AML-193 (cell line): ENCODE data around the gene MTSS2.
"Not testable (repeated sequence)": the region's sequence is repeated elsewhere in the genome, so short reads cannot be mapped to it uniquely, and the experiment has no call there.

ENCODE experiments used
- DNase-seq, 2 experiments: peaks; one replicate each; lab custom pipeline; 2025; lab: John Stamatoyannopoulos, UW

Gene MTSS2

GRCh38 chr16:70674221-70675014 is 11.4 kb downstream of the MTSS2 start:
- DNase-seq, result no peak

DNA sequence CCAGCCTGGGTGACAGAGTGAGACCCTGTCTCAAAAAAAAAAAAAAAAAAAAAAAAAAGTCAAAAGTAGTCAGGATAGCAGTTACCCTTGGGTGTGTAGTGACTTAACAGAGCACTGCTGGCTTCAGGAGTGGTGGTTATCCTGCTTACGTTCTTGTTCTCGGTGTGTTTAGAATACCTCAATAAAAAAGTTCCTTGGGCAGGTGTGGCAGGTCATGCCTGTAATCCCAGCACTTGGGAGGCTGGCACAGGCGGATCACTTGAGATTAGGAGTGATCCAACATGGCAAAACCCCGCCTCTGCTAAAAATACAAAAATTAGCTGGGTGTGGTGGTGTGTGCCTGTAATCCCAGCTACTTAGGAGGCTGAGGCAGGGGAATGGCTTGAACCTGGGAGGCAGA is 14.9 kb downstream of the MTSS2 start:
- not testable (repeated sequence) for DNase-seq

DNA sequence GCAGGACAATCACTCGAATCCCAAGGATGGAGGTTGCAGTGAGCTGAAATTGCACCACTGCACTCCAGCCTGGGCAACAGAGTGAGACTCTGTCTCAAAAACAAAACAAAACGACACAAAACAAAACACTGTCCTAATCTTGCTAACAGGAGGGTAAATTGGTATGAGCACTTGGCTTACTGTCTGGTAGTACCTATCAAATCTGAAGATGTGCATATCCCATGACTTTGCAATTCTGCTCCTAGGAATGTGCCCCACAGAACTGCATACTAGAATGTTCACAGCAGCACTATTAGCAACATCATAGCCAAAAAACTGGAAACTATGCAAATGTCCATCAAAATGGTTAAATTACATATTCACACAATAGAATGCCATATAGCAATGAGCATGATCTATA is 15.7 kb downstream of the MTSS2 start:
- DNase-seq, result no peak

- no peak for DNase-seq
Observed at GRCh38 chr16:70665806-70666735, 19.8 kb downstream of the MTSS2 start.

DNA sequence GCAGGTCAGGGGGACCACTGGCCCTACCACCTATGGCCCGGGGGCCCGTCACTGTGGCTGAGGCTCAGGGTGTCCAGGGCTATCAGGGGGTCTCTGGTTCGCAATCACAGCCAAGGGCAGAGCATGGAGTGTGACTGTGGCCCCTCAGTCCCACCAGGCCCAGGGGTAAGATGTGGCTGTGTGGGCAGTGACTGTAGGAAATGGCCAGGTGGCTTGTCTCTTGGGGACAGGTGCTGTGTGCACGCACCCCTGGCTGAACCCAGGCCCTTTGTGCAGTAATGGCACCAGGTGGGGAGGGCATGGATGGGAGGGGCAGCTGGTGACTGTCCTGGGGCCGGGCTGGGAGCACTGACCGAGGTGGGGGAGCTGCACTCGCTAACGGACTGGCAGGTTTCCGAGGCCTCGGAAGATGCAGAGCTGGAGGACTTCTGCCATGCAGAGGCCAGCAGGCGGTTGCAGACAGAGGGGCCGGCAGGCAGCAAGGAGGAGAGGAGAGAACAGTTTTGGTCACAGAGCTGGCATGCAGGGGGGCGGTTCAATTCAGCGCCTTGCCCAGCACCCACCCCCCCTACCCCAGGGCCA is 20.6 kb downstream of the MTSS2 start:
- no peak for DNase-seq

GRCh38 chr16:70664325-70665112 is 21.3 kb downstream of the MTSS2 start:
- no peak for DNase-seq

DNA sequence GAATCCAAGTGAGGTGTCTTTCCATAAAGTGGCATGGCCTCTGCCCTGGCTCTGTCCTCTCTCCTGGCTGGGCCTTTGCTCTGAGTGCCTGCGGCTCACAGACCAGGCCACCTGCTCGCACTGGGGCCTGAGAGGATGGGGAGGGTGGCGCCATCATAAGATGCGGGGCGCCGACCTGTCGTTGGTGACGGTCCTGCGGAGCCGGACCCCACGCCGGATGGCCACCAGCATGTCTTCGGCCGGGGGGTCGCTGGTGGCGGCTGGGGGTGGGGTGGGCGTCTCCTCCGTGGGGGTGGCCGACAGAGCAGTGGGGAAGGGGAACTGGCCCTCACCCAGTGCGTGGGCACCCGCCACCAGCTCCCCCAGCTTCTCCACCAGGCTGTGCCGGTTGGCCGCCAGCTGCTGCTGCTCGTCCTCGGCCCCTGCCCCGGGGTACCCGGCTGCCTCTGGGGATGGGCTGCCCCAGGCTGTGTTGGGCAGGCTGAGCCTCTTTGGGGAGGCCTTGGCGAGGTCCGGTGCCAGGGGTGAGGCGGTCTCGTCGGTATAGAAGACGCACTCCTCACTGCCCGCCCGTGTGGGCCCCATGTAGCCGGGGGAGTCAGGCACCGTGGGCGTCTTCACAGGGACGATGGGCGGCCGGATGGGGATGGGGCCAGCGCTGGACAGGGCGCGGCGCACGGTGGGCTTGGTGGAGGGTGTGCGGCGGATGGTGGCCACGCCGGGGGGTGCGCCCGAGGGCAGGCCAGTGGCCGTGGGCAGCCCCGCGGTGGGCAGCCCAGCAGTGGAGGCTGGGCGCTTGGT is 22.1 kb downstream of the MTSS2 start:
- DNase-seq, result no peak

DNA sequence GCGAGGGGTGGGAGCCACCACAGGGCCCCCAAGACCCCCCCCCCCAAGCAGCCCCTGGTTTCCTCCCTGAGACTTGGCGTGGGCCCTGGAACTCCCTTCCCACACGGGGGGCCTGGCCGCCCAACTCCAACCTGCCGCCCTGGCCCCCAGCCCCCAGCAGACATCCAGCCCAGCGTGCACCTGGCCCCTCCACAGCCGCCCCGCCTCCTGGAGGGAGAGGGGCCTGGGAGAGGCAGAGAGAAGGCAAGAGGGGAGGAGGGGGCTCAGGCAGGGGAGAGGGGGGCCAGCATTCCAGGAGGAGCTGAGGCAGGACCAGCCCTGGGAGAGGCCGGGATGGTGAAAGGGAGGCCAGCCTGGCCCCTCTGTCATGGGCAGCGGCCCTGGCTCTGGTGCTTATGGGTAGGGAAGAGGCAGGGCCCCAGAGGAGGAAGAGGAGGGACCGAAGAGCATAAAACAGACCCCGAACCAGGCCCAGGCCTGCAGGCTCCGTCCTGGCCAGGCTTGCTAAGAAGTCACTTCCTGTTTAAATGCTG is 22.8 kb downstream of the MTSS2 start:
- no peak for DNase-seq

DNA sequence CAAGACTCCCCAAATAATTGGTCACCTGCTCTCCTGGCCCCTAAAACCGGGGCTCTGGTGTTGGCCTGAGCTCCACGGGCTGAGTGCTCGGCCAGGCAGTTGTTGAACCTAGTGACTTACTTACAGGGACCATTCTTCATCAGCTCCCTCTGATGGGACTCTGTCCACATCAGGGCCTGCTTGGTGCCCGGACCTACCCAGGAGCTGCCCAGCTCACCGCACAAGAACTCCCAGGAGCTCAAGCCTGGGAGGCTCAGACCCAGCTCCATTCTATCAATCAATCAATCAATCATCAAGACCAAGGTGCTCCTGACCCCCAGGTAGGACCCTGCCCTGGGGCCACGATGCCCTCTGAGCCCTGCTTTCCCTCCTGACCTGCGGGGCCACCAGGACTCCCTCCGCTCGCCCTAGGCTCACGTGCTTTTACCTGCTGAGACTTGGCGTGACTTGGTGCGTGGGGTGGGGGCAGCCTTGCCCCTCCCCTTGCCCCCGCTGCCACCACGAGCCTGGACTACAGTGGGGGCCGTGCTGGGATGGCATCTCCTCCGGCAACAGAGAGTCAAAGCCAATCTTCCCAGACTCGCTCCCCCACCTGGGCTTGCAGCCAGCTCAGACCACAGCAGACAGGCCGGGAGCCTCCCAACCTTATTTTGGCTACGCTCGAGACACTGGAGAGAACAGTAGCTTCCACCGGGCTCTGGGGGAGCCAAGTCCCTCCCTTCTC is 23.8 kb downstream of the MTSS2 start:
- DNase-seq, result no peak

GRCh38 chr16:70661534-70661917 is 24.3 kb downstream of the MTSS2 start:
- DNase-seq, result no peak

DNA sequence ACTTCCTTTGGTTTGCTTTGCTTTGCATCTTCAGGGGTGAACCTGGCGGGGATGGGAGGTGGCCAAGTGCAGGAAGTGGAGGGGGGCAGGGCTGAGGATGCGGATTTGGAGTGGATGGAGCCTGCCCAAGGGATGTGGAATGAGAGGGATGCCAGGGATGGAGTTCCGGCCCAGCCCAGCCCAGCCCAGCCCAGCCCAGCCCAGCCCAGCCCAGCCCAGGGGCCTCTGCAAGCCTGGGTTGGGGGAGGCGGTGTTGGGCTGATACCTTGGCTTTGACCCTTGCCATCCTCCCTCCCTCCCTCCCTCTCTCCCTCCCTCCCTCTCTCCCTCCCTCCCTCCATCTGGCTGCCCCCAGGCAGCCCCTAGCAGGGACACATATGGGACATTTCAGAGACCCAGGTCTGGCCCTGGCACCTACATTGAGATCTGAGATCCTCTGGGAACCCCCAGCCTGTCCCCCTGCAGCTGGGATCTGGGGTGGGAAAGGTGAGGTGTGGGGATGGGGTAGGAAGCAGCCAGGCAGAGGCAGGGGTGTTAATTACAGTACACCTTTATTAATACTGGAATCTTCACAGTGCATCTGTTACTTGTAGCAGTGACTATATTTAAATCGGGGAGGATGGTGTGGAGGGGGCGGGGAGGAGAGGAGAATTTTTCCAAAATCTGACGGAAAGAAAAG is 25.0 kb downstream of the MTSS2 start:
- DNase-seq, result no peak

GRCh38 chr16:70659953-70660671 is 25.7 kb downstream of the MTSS2 start:
- DNase-seq, result no peak

- DNase-seq, result no peak
Observed at GRCh38 chr16:70659546-70659945, 26.3 kb downstream of the MTSS2 start.

- no peak for DNase-seq
Observed at GRCh38 chr16:70658921-70659320, 26.9 kb downstream of the MTSS2 start.

GRCh38 chr16:70657956-70658355 is 27.9 kb downstream of the MTSS2 start:
- no peak for DNase-seq

DNA sequence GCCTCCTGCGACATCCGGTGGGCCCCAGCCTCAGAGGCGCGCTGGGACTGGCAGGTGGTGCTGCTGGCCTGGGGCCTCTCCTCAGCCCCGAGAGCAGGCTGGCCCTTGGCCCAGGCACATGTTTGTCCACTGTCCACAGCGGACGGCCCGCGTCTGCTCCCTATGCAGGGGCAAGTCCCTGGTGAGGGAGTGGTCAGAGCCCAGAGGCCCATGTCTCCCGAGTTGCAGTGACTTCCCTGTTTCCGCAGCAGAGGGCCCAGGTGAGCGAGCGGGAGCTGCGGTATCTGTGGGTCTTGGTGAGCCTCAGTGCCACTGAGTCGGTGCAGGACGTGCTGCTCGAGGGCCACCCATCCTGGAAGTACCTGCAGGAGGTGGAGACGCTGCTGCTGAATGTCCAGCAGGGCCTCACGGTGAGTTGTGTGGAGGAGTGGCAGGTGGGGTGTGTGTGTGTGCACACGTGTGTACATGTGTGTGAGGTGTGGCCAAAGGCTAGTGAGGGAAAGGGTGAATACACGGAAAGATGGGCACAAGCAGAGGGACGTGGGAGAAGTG is 29.1 kb downstream of the MTSS2 start:
- DNase-seq, result no peak

- DNase-seq, result no peak
Observed at GRCh38 chr16:70656065-70656711, 29.7 kb downstream of the MTSS2 start.
